Measurements from ENCODE around the gene CCDC9B.

Gene CCDC9B

DNA sequence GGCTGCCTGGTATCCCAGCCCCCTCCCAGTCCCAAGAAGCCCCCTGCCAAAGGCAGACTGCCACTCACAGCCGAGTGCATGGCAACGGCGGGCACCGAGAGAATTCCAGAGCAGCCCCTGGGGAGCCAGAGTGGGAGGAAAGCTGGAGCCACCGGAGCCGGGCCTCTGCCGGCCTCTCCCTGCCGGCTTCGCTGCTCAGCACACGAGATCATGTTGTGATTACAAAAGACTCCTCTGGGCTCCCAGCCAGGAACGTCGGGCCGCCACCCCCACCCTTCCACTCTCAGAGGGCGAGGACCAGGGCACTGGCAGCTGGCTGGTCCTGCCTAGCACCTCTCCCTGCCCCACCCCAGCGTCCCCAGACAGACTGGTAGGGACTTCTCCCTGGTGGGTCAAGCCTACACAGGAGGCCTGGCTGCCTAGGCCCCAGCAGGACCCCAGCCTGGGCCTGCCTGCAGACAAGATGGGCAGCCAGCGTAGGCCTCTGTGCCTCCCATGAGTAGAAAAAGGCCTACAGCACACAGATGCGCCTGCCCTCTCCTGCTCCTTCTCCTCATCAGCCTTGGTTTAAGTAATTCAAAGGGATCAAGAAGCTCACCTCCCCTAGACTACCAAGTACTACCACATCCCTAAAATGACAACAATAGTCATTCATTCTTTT lies at the start of gene CCDC9B:
TSS of gene CCDC9B (minus strand) at position 200 of the 661 bp plus-strand sequence. CDS start at position 80, 120 bp downstream.
- no peak for DNase-seq

DNA sequence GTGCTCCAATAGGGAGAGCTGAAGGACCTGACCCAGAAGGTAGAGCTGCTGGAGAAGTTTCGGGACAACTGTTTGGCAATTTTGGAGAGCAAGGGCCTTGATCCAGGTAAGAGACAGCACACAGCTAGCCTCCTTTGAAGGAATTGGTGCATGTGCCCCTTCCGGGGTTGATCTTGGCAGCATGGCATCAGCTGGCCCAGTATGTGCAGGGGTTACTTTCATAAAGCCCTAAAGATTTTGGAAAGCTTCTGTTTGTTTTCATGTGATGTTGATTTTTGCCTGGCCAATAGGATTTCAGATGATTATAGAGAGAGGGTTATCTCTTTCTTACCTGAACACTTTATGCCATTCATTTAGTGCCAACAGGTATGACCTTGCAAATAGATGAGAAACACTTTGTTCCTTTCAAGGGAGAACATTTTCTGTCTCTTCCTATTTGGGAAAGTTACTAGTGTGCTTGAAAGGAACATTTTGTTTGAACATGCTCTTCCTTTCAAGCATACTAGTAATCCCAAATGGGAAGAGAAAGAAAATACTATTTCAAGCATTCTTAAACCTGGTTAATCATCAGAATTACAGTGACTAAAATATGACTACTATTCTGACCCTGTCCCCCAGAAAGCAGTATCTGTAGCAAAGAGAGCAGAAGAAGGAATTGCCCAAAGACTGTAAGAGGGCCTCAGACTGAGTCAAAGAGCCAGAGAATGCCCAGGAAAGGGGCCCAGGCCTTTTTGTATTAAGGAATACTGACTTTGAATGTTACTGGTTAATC lies 49.3 kb upstream of the CCDC9B start:
- no peak for DNase-seq

DNA sequence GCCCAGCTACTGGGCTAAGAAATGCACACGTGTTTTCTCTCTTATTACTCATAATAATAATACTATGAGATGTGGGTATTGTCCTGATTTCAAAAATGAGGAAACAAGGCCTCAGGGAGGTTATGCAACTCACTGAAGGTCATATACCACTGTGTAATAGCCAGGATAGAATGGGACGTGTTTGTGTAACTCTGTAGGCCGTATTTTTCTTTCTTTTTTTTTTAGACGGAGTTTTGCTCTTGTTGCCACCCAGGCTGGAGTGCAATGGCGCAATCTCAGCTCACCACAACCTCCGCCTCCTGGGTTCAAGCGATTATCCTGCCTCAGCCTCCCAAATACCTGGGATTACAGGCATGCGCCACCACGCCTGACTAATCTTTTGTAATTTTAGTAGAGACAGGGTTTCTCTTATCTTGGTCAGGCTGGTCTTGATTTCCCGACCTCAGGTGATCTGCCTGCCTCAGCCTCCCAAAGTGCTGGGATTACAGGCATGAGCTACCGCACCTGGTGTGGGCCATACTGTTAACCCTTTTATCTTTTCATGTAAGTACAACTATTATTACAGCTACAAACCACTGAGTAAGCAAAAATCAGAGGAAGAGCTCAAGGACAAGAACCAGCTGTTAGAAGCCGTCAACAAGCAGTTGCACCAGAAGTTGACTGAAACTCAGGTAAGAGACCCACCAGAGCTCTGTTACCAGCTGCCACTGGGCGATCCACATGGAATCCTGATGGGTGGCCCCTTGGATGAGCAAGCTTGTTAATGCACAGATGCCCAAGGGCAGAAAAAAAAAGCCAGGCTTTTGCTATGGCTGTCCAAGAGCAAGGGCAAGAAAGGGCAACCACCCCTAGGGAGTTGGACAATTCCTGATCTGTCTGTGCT lies 48.4 kb upstream of the CCDC9B start:
- no peak for DNase-seq

DNA sequence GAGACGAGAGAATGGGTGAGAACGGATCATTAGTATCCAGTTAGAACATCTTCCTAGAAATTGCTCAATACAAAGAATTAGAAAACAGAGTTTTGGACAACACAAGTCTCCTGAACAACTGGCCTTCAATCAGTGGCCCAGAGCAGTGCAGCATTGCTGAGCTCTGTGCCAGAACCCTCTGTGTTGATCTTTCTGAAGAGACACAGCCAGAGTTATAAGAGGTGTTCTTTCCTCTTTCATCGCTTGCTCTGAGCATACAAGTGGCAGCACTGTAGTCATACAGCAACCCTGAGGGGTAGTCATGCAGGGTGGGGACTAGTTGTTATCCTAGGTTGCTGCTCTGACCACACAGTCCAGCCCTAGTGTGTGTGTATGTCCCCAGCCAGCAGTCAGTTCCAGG lies 45.7 kb upstream of the CCDC9B start:
- DNase-seq, result no peak

DNA sequence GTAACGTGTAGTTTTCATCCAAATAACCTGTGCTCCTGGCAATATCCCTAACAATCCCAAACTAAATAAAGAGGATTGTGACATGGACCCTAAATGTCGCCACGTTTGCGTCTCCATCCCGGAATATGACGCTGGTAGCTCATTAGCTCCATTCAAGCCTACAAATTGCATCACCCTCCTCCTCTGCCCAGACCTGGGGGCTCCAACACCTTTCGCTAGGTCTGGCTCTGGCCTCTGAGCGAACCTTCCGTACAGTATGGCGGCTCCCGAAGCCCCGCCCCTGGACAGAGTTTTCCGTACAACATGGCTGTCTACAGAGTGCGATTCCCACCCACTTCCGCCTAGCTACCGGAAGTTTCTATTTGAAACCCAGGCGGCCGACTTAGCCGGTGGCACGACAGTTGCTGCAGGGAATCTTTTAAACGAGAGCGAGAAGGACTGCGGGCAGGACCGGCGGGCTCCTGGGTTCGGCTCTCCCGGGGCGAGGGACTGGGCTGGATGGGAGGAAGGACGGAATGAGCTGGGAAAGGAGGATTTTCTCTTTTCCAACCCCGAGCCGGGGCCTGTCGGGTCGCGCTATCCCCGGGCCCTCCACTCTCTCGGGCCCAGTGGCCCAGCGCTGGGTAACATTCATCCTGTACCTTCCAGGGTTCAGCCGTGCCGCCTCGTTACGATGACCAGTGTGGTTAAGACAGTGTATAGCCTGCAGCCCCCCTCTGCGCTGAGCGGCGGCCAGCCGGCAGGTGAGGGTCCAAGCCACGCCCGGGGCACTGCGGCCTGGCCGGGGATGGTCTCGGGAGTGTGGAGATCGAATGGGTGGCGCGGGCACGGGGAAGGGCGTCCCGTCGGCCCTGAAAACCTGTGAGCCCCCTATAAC lies 42.1 kb upstream of the CCDC9B start, which contains the start of gene KNSTRN:
TSS of gene KNSTRN (plus strand) at position 142 of the 877 bp plus-strand sequence. CDS start at position 257, 115 bp downstream.
- peak; percentile 96 for DNase-seq

DNA sequence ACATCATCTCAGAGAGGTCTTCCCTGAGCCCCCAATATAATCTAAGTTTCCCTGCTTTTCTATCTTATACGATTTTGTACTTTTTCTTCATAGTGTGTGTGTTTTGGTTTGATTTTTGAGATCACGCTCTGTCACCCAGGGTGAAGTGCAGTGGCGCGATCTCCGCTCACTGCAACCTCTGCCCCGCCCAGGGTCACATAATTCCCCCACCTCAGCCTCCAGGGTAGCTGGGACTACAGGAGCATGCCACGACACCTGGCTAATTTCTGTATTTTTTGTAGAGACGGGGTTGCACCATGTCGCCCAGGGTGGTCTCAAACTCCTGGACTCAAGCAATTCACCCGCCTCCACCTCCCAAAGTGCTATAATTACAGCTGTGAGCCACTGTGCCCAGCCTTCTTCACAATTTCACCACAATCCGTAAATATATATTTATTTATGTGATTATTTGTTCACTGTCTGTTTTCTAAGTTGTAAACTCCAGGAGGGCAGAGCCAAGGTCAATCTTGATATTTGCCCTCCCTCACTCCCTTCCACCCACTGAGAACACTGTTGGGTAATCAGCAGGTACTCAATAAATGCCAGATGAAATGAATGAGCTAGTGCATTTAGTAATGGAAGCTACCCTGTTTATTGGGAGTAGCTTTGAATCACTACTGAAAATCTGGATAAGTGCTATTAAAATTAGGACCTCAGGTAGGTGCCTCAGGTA lies 41.2 kb upstream of the CCDC9B start:
- DNase-seq, result no peak

DNA sequence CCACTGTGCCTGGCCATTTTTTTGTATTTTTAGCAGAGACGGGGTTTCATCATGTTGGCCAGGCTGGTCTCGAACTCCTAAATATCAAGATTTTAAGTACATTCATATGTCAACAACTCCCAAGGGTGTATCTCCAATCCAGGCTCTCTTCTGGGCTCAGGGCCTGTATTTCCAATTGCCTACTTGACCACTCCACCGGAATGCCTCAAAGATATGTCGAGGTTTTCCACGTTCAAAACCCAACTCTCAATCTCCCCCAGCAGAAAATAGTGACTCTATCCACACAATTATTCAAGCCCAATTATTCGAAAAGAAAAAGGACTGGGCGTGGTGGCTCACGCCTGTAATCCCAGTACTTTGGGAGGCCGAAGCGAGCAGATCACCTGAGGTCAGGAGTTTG lies 39.9 kb upstream of the CCDC9B start:
- DNase-seq, result no peak

DNA sequence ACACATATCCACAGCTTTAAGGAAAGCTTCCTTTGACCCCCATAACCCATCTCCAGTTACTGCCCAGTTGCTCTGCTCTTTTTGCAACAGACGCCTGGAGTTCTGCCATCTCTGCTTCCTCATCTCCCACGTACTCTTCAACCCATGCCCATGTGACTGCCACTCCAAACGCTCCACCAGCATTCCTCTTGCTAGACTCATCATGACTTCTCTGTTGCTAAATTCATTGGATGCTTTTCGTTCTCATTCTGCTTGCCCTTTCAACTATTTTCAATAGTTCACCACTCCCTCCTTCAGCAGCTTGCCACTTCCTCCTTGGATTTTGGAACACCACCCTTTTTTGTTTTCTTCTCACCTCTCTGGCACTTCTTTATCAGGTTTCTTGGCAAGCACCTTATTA lies 39.1 kb upstream of the CCDC9B start:
- no peak for DNase-seq

DNA sequence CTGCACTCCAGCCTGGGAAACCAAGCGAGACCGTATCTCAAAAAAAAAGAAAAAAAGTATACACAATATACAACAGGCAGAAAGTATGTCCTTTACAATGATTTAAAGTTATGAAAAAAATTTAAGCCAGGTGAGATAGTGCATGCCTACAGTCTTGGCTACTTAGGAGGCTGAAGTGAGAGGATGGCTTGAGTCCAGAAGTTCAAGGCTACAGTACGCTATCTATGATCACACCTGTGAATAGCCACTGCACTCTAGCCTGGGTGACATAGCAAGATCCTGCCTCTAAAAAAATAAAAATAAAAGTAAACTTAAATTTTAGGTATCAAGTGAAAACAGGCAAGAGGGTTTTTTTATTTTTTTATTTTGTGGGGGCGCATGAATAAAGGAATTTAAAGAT lies 38.6 kb upstream of the CCDC9B start:
- DNase-seq, result no peak

DNA sequence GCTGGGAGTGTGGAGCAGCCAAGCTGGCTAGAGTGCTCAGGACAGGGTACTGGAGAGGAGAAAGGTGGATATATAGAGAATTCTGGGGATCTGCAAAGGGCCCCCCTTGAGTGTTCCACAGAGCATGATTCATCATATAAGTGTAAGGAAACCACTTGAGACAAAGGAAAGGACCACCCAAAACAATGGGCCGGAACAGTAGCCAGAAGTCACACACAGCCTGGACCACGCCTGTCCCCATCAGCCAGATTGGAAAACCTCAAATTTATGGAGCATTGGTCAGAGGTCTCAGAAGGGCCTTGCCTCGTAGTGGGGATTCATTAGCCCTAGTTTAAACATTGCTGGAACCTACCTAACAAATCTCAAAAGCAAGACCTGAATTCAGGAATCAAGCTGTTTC lies 36.9 kb upstream of the CCDC9B start:
- DNase-seq, result no peak

DNA sequence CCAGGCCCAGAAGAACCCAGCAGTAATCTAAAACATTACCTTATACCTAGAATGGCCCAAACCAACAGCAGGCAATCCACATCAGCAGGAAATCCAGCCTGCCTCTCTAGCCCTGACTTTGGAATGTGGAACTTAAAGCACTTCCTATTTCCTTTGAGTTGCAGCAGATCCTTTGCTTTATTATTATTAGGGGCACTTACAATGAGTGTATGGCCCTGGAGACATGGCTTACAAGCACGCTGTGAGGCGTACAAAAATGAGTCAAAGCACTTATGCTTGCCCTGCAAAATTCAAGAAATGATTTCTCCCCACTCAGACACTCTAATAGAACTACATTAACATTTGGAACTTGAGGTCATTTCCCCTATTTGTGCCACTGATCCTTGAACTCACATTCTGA lies 32.2 kb upstream of the CCDC9B start:
- DNase-seq, result no peak

DNA sequence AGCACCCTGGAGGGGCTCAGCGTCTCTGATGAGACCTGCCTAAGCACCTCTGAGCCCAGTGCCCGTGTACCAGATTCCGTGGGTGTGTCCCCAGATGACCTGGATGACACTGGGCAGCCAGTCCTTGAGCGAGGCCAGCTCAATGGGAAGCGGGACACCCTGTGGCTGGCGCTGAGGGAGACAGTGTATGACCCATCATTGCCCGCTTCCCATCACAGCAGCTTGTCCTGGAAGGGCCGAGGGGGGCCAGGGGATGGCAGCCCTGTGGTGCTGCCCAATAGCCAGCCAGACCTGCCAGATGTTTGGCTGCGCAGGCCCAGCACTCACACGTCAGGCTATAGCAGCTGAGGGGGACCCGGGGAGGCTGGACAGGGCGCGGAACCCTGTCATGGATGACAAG lies 29.2 kb upstream of the CCDC9B start:
- no peak for DNase-seq

DNA sequence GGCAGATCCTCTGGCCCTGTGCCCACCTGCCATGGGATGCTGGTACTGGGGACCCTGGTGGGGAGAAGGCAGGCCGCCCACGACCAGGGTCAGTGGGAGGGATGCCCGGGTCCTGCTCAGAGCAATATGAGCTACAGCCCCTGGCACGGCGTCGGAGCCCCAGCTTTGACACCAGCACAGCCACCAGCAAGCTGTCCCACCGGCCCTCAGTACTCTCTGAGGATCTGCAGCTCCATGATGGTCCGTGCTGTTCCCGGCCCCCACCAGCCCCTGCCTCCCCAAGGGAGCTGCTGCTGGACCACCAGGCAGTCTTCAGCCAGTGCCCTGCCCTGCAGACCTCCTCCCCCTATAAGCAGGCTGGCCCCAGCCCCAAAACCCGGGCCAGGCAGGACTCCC lies 28.7 kb upstream of the CCDC9B start:
- DNase-seq, result no peak

DNA sequence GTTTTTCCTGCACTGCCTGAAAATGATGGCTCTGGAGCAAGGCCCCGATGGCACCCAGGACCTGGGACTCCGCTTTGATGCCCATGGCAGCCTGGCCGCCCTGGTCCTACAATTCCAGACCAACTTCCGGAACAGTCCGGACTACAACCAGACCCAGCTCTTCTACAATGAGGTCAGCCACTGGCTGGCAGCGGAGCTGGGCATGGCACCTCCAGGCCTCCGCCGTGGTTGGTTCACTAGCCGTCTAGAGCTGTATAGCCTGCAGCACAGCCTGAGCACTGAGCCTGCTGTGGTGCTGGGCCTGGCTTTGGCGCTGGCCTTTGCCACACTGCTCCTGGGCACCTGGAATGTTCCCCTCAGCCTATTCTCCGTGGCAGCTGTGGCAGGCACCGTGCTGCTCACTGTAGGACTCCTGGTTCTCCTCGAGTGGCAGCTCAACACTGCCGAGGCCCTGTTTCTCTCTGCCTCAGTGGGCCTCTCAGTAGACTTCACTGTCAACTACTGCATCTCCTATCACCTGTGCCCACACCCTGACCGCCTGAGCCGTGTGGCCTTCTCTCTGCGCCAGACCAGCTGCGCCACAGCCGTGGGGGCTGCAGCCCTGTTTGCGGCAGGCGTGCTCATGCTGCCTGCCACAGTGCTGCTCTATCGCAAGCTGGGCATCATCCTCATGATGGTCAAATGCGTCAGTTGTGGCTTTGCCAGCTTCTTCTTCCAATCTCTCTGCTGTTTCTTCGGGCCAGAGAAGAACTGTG lies 28.2 kb upstream of the CCDC9B start:
- DNase-seq, result no peak

DNA sequence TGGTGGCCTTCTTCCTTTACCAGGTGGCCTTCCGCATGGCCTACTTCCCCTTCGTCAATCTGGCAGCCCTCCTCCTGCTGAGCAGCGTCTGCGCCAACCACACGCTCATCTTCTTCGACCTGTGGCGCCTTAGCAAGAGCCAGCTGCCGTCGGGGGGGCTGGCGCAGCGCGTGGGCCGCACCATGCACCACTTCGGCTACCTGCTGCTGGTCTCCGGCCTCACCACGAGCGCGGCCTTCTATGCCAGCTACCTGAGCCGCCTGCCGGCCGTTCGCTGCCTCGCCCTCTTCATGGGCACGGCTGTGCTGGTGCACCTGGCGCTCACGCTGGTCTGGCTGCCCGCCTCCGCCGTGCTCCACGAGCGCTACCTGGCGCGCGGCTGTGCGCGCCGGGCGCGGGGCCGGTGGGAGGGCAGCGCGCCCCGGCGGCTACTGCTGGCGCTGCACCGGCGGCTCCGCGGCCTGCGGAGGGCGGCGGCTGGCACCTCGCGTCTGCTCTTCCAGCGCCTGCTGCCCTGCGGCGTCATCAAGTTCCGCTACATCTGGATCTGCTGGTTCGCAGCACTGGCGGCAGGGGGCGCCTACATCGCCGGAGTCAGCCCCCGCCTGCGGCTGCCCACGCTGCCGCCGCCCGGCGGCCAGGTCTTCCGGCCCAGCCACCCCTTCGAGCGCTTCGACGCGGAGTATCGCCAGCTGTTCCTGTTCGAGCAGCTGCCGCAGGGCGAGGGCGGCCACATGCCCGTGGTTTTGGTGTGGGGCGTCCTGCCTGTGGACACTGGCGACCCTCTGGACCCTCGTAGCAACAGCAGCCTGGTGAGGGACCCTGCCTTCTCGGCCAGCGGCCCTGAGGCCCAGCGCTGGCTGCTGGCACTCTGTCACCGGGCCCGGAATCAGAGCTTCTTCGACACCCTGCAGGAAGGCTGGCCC lies 27.2 kb upstream of the CCDC9B start:
- peak; percentile 93 for DNase-seq

DNA sequence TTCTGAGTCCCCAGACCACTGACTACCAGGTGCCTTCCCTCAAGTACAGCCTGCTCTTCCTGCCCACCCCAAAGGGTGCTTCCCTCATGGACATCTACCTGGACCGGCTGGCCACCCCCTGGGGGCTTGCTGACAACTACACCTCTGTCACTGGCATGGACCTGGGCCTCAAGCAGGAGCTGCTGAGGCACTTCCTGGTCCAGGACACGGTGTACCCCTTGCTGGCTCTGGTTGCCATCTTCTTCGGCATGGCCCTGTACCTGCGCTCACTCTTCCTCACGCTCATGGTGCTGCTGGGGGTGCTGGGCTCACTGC lies 26.6 kb upstream of the CCDC9B start:
- DNase-seq, result no peak

DNA sequence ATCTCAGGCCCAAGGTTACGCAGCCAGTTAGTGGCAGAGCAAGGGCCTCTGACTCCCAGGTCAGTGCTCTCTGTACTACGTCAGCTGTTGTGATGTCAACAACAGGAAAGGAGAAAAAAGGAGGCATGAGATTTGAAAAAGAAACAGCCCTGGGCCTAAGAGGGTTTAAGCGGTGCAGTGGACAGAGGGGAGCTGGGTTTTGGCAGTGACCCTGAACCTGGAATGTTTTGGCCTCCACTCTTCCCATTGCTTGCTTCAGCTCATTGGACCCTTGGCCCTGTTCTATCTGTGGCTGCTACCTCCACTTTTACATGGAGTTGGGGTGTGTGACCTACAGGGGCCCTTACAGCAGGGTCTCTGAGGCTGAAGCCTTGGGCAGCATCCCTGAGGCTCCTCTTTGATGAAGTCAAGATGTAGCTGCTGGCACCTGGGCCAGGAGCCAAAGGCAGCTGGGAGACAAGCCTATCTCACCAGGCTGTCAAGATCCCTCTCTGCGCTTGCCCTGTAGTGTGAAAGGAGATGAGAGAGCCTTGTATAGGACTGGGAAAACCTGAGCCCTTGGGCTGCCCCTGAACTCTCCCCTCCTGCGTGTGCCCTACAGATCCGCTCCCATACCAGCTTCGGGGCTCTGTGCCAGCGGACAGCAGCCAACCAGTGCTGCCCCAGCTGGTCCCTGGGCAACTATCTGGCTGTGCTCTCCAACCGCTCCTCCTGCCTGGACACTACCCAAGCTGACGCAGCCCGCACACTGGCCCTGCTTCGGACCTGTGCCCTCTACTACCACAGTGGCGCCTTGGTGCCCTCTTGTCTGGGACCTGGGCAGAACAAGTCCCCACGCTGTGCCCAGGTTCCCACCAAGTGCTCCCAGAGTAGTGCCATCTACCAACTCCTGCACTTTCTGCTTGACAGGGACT lies 26.0 kb upstream of the CCDC9B start:
- DNase-seq, result no peak

DNA sequence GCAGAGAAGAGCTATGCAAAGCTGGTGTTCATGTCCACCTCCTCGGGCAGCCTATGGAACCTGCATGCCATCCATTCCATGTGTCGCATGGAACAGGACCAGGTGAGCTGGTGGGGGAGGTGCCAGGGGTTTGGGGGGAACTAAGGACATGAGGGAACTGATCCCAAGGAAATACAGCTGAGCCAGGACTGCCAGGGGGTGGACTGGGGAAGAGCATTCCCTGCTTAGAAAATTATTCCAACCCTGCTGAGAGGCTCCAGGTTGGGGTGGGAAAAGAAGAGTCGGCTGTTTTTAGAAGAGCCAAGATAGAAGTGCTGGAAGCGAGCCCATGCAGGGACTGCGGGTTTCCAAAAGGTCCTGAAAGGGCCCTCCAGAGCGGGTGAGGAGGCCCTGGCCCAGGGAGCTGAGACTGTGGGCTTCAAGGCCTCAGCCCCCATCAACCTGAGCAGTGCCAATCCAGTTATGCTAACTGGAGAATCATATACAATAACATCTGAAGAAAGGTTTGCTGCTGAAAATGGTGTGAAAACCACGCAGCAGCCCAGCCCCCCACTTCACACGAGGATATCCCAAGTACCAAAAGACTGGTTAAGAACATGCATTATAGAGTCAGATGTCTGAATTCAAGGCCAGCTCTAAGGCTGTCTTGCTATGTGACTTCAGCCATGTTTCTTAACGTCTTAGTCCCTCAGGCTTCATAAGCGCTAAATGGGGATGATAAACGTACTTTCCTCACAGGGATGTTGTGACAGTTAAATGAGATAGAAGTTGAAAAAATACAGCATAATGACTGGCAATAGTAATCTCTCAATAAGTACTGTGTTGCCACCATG lies 25.1 kb upstream of the CCDC9B start:
- DNase-seq, result no peak

Data from activated CD4-positive, alpha-beta T cell treated with anti-CD3 and anti-CD28 coated beads, Interleukin-2, amount 50 U/mL, for 16 hours (primary cell).